ENCODE measurements around the gene STKLD1. TPM values are rescaled to one million over a fixed set of nuclear protein-coding genes. Genes with fewer than 3 reads are reported as not detected.

STKLD1 gene
- total RNA-seq, 2 experiments from 2014 or later = 0.65 to 2.0 TPM

- ChIA-PET CTCF (interaction anchor here (0.7 to 2.1 kb wide), 3 partner anchors 65 to 76 kb away, joined by 3 to 6 read pairs (median 3); no protein-coding TSS in a partner anchor), POLR2A (no interaction called here)
- DNase-seq = peak; percentile 88
- H3K4me3 Mint-ChIP-seq = peak within 1 kb of the TSS; percentile 88
- peak within 1 kb of the TSS; percentile 94 for H3K27ac Mint-ChIP-seq
- H3K27me3 Mint-ChIP-seq = no peaks in the 10 kb centered on the region
- H3K4me1 Mint-ChIP-seq = peaks cover 57% of the 10 kb centered on the region
- peaks cover 25% of the 10 kb centered on the region for H3K36me3 Mint-ChIP-seq (ENCODE audit: low read depth)
- no peaks in the 10 kb centered on the region for H3K9me3 Mint-ChIP-seq
These were observed 41.6 kb downstream of the STKLD1 start, which contains the start of gene REXO4 for GRCh38 chr9:133417541-133418461. Gene REXO4 (minus strand): TSS chr9:133418010. CDS start chr9:133417844, 166 bp downstream.

GRCh38 chr9:133419005-133419404, 42.8 kb downstream of the STKLD1 start:
- DNase-seq = no peak
- no peaks in the 10 kb centered on the region for H3K9me3 Mint-ChIP-seq
- peak overlapping the region; percentile 88 for H3K4me3 Mint-ChIP-seq
- peaks cover 18% of the 10 kb centered on the region for H3K36me3 Mint-ChIP-seq (ENCODE audit: low read depth)
- no peaks in the 10 kb centered on the region for H3K27me3 Mint-ChIP-seq
- ChIA-PET POLR2A (no interaction called here), CTCF (no interaction called here)
- peak overlapping the region; percentile 94 for H3K27ac Mint-ChIP-seq
- H3K4me1 Mint-ChIP-seq = peaks cover 55% of the 10 kb centered on the region

- Mint-ChIP-seq H3K27me3 (no peaks in the 10 kb centered on the region), H3K4me1 (peaks cover 42% of the 10 kb centered on the region), H3K4me3 (no peak overlapping the region), H3K27ac (no peak overlapping the region), H3K9me3 (no peaks in the 10 kb centered on the region), H3K36me3 (ENCODE audit: low read depth) (peaks cover 6% of the 10 kb centered on the region)
- no peak for DNase-seq
- POLR2A ChIA-PET = no interaction called here
- CTCF ChIA-PET = no interaction called here
These were observed 44.2 kb downstream of the STKLD1 start for GRCh38 chr9:133420392-133420827.

GRCh38 chr9:133421615-133422542, 45.7 kb downstream of the STKLD1 start, which contains the start of gene ADAMTS13:
Gene ADAMTS13 (plus strand): TSS chr9:133422367. CDS start chr9:133422444, 77 bp downstream.
- no peaks in the 10 kb centered on the region for H3K9me3 Mint-ChIP-seq
- peaks cover under 1% of the 10 kb centered on the region for H3K36me3 Mint-ChIP-seq (ENCODE audit: low read depth)
- peaks cover 27% of the 10 kb centered on the region for H3K4me1 Mint-ChIP-seq
- no peak within 1 kb of the TSS for H3K4me3 Mint-ChIP-seq
- ChIA-PET CTCF (no interaction called here), POLR2A (no interaction called here)
- H3K27me3 Mint-ChIP-seq = peaks cover 3% of the 10 kb centered on the region
- H3K27ac Mint-ChIP-seq = no peak within 1 kb of the TSS
- no peak for DNase-seq

GRCh38 chr9:133423216-133423615, 47.0 kb downstream of the STKLD1 start:
- Mint-ChIP-seq H3K4me1 (peaks cover 24% of the 10 kb centered on the region), H3K36me3 (ENCODE audit: low read depth) (no peaks in the 10 kb centered on the region), H3K27me3 (peaks cover 16% of the 10 kb centered on the region), H3K9me3 (no peaks in the 10 kb centered on the region), H3K4me3 (no peak overlapping the region), H3K27ac (no peak overlapping the region)
- ChIA-PET CTCF (no interaction called here), POLR2A (no interaction called here)
- DNase-seq = no peak

GRCh38 chr9:133424187-133424586, 48.0 kb downstream of the STKLD1 start:
- ChIA-PET POLR2A (no interaction called here), CTCF (no interaction called here)
- Mint-ChIP-seq H3K4me3 (no peak overlapping the region), H3K27me3 (peaks cover 16% of the 10 kb centered on the region), H3K4me1 (peaks cover 15% of the 10 kb centered on the region), H3K27ac (no peak overlapping the region), H3K36me3 (ENCODE audit: low read depth) (no peaks in the 10 kb centered on the region), H3K9me3 (no peaks in the 10 kb centered on the region)
- no peak for DNase-seq

GRCh38 chr9:133425049-133425632, 49.0 kb downstream of the STKLD1 start:
- Mint-ChIP-seq H3K27me3 (peaks cover 19% of the 10 kb centered on the region), H3K27ac (peak overlapping the region; percentile 1), H3K9me3 (no peaks in the 10 kb centered on the region), H3K4me3 (no peak overlapping the region), H3K36me3 (ENCODE audit: low read depth) (no peaks in the 10 kb centered on the region), H3K4me1 (peaks cover 13% of the 10 kb centered on the region)
- DNase-seq = no peak
- CTCF ChIA-PET = interaction anchor here (0.5 kb wide), 1 partner anchor 227 kb away, joined by 4 read pairs; no protein-coding TSS in a partner anchor
- POLR2A ChIA-PET = interaction anchor here (0.6 kb wide), 1 partner anchor 51 kb away, joined by 3 read pairs; no protein-coding TSS in a partner anchor

- no peak overlapping the region for H3K27ac Mint-ChIP-seq
These were observed 49.8 kb downstream of the STKLD1 start for GRCh38 chr9:133426011-133426410.

GRCh38 chr9:133427658-133428348, 51.6 kb downstream of the STKLD1 start:
- no peaks in the 10 kb centered on the region for H3K9me3 Mint-ChIP-seq
- no peak overlapping the region for H3K4me3 Mint-ChIP-seq
- no peaks in the 10 kb centered on the region for H3K36me3 Mint-ChIP-seq (ENCODE audit: low read depth)
- CTCF ChIA-PET = no interaction called here
- H3K27ac Mint-ChIP-seq = no peak overlapping the region
- DNase-seq = no peak
- peaks cover 5% of the 10 kb centered on the region for H3K4me1 Mint-ChIP-seq
- POLR2A ChIA-PET = no interaction called here
- H3K27me3 Mint-ChIP-seq = peaks cover 22% of the 10 kb centered on the region

More at GRCh38 chr9:133426011-133426410, 49.8 kb downstream of the STKLD1 start:
- no peak for DNase-seq
- peaks cover 22% of the 10 kb centered on the region for H3K27me3 Mint-ChIP-seq
- no peak overlapping the region for H3K4me3 Mint-ChIP-seq
- no peaks in the 10 kb centered on the region for H3K36me3 Mint-ChIP-seq (ENCODE audit: low read depth)
- peaks cover 11% of the 10 kb centered on the region for H3K4me1 Mint-ChIP-seq
- no peaks in the 10 kb centered on the region for H3K9me3 Mint-ChIP-seq
- CTCF ChIA-PET = no interaction called here
- POLR2A ChIA-PET = no interaction called here

GRCh38 chr9:133428617-133429101, 52.5 kb downstream of the STKLD1 start:
- CTCF ChIA-PET = no interaction called here
- POLR2A ChIA-PET = interaction anchor here (0.5 kb wide), 1 partner anchor 15 kb away, joined by 3 read pairs; no protein-coding TSS in a partner anchor
- H3K27ac Mint-ChIP-seq = no peak overlapping the region
- H3K9me3 Mint-ChIP-seq = no peaks in the 10 kb centered on the region
- peaks cover 22% of the 10 kb centered on the region for H3K27me3 Mint-ChIP-seq
- peaks cover 5% of the 10 kb centered on the region for H3K4me1 Mint-ChIP-seq
- DNase-seq = no peak
- H3K36me3 Mint-ChIP-seq (ENCODE audit: low read depth) = no peaks in the 10 kb centered on the region
- H3K4me3 Mint-ChIP-seq = no peak overlapping the region

GRCh38 chr9:133429214-133429613, 53.0 kb downstream of the STKLD1 start:
- no peak for DNase-seq

GRCh38 chr9:133429641-133430161, 53.5 kb downstream of the STKLD1 start:
- Mint-ChIP-seq H3K4me1 (peaks cover 5% of the 10 kb centered on the region), H3K27me3 (peaks cover 22% of the 10 kb centered on the region), H3K9me3 (no peaks in the 10 kb centered on the region), H3K27ac (no peak overlapping the region), H3K4me3 (no peak overlapping the region), H3K36me3 (ENCODE audit: low read depth) (no peaks in the 10 kb centered on the region)
- ChIA-PET CTCF (no interaction called here), POLR2A (no interaction called here)
- no peak for DNase-seq

More at GRCh38 chr9:133429214-133429613, 53.0 kb downstream of the STKLD1 start:
- Mint-ChIP-seq H3K36me3 (ENCODE audit: low read depth) (no peaks in the 10 kb centered on the region), H3K27me3 (peaks cover 22% of the 10 kb centered on the region), H3K4me3 (no peak overlapping the region), H3K27ac (no peak overlapping the region), H3K4me1 (peaks cover 5% of the 10 kb centered on the region), H3K9me3 (no peaks in the 10 kb centered on the region)
- CTCF ChIA-PET = no interaction called here
- POLR2A ChIA-PET = no interaction called here
